Type B pancreatic cell (in vitro differentiated cells): Measurements from ENCODE around the gene MRPS6. TPM values are rescaled to one million over a fixed set of nuclear protein-coding genes. Genes with fewer than 3 reads are reported as not detected.

ENCODE experiments used
- DNase-seq: peaks from one replicate; pipeline ENCODE4 v3.0.0; 2021; ENCODE audit warnings: mixed read lengths; ENCODE audit not compliant: unreplicated experiment; ENCODE audit errors: extremely low spot score
- H3K27ac Mint-ChIP-seq: 2 replicates; pipeline ENCODE4 v1.8.0; 2021; ENCODE audit warnings: mild to moderate bottlenecking, mixed read lengths
- H3K27me3 Mint-ChIP-seq: 2 replicates; pipeline ENCODE4 v1.8.0; 2021; ENCODE audit warnings: mixed read lengths
- H3K36me3 Mint-ChIP-seq: 2 replicates; pipeline ENCODE4 v1.8.0; 2021; ENCODE audit warnings: mixed read lengths
- H3K4me1 Mint-ChIP-seq: one replicate; pipeline ENCODE4 v1.8.0; 2021; ENCODE audit warnings: mixed read lengths; ENCODE audit not compliant: unreplicated experiment
- H3K4me3 Mint-ChIP-seq: 2 replicates; pipeline ENCODE4 v1.8.0; 2021; ENCODE audit warnings: mild to moderate bottlenecking, mixed read lengths
- H3K9me3 Mint-ChIP-seq: 2 replicates; pipeline ENCODE4 v1.8.0; 2021; ENCODE audit warnings: mixed read lengths
- CTCF ChIP-seq: fragments of 200-600 bp; sonication (generic); conservative IDR thresholded peaks from 2 replicates; pipeline ENCODE4 v1.5.0; 2021; ENCODE audit warnings: antibody characterized with exemption, mild to moderate bottlenecking
- total RNA-seq: library from RNA; stranded (reverse); gene quantifications from 2 replicates; pipeline ENCODE4 v1.2.1, GENCODE V29; 2021; ENCODE audit warnings: low replicate concordance

Gene MRPS6
- total RNA-seq, 1 donor from 2014 or later: 74.8 TPM

GRCh38 chr21:34094949-34095348 is 21.6 kb downstream of the MRPS6 start:
- Mint-ChIP-seq H3K27me3 (no peaks in the 10 kb centered on the region), H3K4me3 (no peak overlapping the region), H3K36me3 (peaks cover 35% of the 10 kb centered on the region), H3K4me1 (peaks cover 16% of the 10 kb centered on the region), H3K27ac (no peak overlapping the region), H3K9me3 (no peaks in the 10 kb centered on the region)
- no peak for TF ChIP-seq CTCF
- DNase-seq: no peak

- Mint-ChIP-seq H3K4me1 (peaks cover 15% of the 10 kb centered on the region), H3K9me3 (no peaks in the 10 kb centered on the region), H3K36me3 (peaks cover 43% of the 10 kb centered on the region), H3K27ac (no peak overlapping the region), H3K4me3 (no peak overlapping the region), H3K27me3 (no peaks in the 10 kb centered on the region)
- DNase-seq: no peak
- TF ChIP-seq CTCF: no peak
Observed at GRCh38 chr21:34097442-34097841, 24.1 kb downstream of the MRPS6 start.

- H3K36me3 Mint-ChIP-seq: peaks cover 47% of the 10 kb centered on the region
- H3K4me3 Mint-ChIP-seq: no peak overlapping the region
- H3K4me1 Mint-ChIP-seq: peaks cover 8% of the 10 kb centered on the region
- H3K9me3 Mint-ChIP-seq: no peaks in the 10 kb centered on the region
- no peak for TF ChIP-seq CTCF
- no peak overlapping the region for H3K27ac Mint-ChIP-seq
- no peak for DNase-seq
- H3K27me3 Mint-ChIP-seq: no peaks in the 10 kb centered on the region
Observed at GRCh38 chr21:34100337-34100736, 27.0 kb downstream of the MRPS6 start.

GRCh38 chr21:34100790-34101189 is 27.4 kb downstream of the MRPS6 start:
- TF ChIP-seq CTCF: no peak
- Mint-ChIP-seq H3K4me1 (peaks cover 8% of the 10 kb centered on the region), H3K9me3 (no peaks in the 10 kb centered on the region), H3K36me3 (peaks cover 47% of the 10 kb centered on the region), H3K27me3 (no peaks in the 10 kb centered on the region), H3K4me3 (no peak overlapping the region), H3K27ac (no peak overlapping the region)
- no peak for DNase-seq

DNA sequence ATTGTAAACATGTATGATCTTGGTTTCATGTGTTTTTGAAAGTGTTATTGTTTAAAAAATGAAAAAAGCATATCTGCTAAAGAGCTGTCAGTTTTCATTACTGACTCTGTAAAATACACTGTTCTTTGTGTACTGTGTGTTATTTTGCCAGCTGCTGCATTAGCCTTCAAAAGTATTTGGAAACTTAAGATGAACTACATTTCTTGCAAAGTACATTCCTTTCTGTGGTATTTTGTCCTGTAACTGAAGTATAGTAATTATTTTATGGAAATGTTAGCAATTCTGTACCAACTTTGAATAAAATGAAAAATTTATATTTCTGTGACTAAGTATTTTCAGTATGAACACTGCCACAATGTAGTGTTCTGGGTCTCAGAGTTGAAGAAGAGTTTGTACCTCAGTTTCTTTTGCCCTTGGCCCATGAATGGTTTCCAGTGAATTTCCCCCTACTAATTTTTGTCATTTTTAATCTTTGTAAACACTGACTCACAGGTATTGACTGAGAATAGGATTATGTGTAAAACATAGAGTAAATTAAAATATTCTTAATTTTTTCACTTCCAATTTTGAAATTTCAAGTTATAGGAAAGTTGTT is 32.7 kb downstream of the MRPS6 start:
- Mint-ChIP-seq H3K27ac (no peak overlapping the region), H3K4me3 (no peak overlapping the region)
- no peak for TF ChIP-seq CTCF

DNA sequence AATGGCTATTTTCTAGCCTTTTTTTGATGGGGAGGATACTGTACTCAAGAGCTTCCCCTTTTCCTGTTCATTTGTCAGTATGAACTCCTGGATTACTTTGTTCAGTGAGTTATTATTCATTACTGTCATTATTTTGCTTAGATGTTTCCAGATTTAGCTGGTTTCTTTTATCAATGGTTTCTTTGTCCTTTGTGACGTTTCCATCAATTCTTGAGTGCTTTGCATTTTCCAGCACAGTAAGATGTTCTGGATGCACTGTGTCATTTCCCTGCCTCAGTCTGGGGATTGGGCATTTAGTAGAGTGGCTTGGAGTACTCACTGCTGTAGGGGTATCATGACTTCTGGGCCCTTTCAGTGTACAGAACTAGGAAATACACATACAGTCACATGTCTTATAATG is 34.2 kb downstream of the MRPS6 start:
- Mint-ChIP-seq H3K36me3 (peaks cover 29% of the 10 kb centered on the region), H3K4me1 (peaks cover 6% of the 10 kb centered on the region), H3K27ac (no peak overlapping the region), H3K9me3 (no peaks in the 10 kb centered on the region), H3K4me3 (no peak overlapping the region), H3K27me3 (no peaks in the 10 kb centered on the region)
- no peak for TF ChIP-seq CTCF
- DNase-seq: no peak

More for the DNA sequence above, 32.7 kb downstream of the MRPS6 start:
- H3K27me3 Mint-ChIP-seq: no peaks in the 10 kb centered on the region
- no peak for DNase-seq
- no peaks in the 10 kb centered on the region for H3K9me3 Mint-ChIP-seq
- H3K4me1 Mint-ChIP-seq: peaks cover 3% of the 10 kb centered on the region
- H3K36me3 Mint-ChIP-seq: peaks cover 33% of the 10 kb centered on the region
